HL-60 (cell line): Measurements from ENCODE around the gene NPHS1.

Source experiments
- CTCF ChIP-seq: IDR thresholded peaks from one replicate; pipeline ENCODE4 v1.5.1; 2011; ENCODE audit warnings: low read length, control low read depth, inconsistent platforms; ENCODE audit not compliant: insufficient read depth
- REST ChIP-seq: IDR thresholded peaks from 2 replicates; pipeline ENCODE4 v1.6.1; 2012; ENCODE audit warnings: low read depth; ENCODE audit not compliant: insufficient replicate concordance
- SPI1 ChIP-seq: IDR thresholded peaks from 2 replicates; pipeline ENCODE4 v1.6.1; 2012; ENCODE audit warnings: low read depth, mild to moderate bottlenecking, borderline replicate concordance

- no peak for TF ChIP-seq REST
- no peak for TF ChIP-seq CTCF
- TF ChIP-seq SPI1, result no peak
Observed at GRCh38 chr19:35777961-35778360, 74.3 kb downstream of the NPHS1 start.
